Coronary artery (tissue), 2 donors: ENCODE measurements around the gene PIK3R5.
"Not testable (repeated sequence)": the region's sequence is repeated elsewhere in the genome, so short reads cannot be mapped to it uniquely, and the experiment has no call there.

Experiments used
- DNase-seq: peaks from one replicate; pipeline ENCODE4 v3.0.0-alpha.2; 2017; ENCODE audit warnings: low spot score
- H3K27ac ChIP-seq, 2 donors: fragments of 200-600 bp; sonication (generic); one replicate each; pipeline ENCODE4 v1.5.1; 2016 to 2019
- H3K4me3 ChIP-seq: fragments of 200-600 bp; sonication (generic); 2 replicates; pipeline ENCODE4 v1.5.1; 2016; ENCODE audit warnings: mild to moderate bottlenecking, moderate library complexity
- TF ChIP-seq, protein P1 (sequence below): fragments of 200-600 bp; sonication (generic); IDR thresholded peaks from one replicate; pipeline ENCODE4 v1.5.1; 2019; ENCODE audit warnings: antibody characterized with exemption

The PIK3R5 gene

DNA sequence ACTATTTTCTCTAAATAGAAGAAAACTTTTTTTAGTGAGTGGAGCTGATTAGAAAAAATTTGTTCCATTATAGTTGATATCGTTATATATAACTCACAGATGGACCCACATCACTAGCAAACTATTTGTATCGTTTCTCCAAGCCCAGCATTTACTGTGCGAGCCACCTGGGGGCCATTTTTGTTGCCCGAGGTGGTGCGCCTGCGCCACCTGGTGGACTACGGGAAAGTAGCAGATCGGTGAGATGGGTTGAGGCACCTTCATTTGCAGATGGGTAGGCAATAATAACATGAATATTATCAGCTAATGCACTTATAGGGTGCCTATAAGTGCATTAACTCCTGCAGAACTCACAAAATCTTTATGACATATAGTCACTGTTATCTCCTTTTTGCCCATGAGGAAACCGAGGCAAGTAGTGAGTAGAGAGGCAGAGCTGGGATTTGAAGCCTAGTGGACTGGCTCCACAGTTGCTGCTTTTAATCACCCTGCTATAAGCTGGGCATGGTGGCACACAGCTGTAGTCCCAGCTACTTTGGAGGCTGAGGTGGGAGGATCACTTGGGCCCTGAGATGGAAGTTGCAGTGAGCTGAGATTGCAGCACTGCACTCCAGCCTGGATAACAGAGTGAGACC lies 32.6 kb upstream of the PIK3R5 start:
- no peak for DNase-seq
- TF ChIP-seq, protein P1, sequence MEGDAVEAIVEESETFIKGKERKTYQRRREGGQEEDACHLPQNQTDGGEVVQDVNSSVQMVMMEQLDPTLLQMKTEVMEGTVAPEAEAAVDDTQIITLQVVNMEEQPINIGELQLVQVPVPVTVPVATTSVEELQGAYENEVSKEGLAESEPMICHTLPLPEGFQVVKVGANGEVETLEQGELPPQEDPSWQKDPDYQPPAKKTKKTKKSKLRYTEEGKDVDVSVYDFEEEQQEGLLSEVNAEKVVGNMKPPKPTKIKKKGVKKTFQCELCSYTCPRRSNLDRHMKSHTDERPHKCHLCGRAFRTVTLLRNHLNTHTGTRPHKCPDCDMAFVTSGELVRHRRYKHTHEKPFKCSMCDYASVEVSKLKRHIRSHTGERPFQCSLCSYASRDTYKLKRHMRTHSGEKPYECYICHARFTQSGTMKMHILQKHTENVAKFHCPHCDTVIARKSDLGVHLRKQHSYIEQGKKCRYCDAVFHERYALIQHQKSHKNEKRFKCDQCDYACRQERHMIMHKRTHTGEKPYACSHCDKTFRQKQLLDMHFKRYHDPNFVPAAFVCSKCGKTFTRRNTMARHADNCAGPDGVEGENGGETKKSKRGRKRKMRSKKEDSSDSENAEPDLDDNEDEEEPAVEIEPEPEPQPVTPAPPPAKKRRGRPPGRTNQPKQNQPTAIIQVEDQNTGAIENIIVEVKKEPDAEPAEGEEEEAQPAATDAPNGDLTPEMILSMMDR: peak; percentile 61
- Histone ChIP-seq H3K4me3 (no peak overlapping the region), H3K27ac (no peak overlapping the region)

DNA sequence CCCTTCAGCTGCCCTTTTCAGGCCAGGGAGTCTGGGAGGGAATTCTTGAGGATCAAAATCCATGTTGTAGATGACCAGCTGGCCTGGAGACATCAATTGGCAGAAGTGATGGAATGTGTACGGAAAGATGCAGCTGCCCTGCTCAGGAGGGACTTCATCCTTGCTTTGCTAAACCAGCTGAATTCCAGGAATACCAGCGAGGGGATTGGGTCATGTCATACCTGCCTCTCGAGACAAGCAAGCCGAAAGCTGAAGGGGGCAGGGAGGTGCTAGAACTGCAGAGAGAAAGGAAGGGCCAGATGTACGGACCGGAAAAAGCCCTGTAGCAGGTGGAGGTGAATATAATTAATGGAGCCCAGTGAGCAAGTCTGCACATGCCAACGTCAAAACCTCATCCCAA lies 30.2 kb upstream of the PIK3R5 start:
- DNase-seq: no peak
- H3K4me3 ChIP-seq: no peak overlapping the region
- H3K27ac ChIP-seq: no peak overlapping the region
- TF ChIP-seq, protein P1: no peak

DNA sequence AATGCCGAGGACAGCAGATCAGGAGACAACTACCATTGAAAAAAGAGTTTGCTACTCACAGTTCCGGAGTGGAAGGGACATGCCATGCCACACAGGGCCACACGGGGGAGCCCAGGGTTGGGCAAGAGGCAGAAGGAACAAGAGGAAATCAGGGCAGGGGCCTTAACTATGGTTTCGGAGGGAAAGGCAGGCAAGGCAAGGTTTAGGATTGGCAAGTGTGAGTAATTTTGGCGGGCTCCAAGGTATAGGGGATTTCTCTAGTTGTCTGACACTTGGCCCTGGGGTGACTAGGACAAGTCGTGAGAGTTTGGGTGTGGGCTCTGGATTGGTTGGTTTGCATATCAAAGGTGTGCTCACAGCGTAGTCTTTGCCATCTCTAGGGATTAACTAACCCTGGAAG lies 28.8 kb upstream of the PIK3R5 start:
- H3K4me3 ChIP-seq: no peak overlapping the region
- DNase-seq: no peak
- TF ChIP-seq, protein P1: peak; percentile 35

GRCh38 chr17:8991514-8992285 lies 26.2 kb upstream of the PIK3R5 start:
- H3K27ac ChIP-seq: no peak overlapping the region
- DNase-seq: no peak
- no peak overlapping the region for H3K4me3 ChIP-seq
- TF ChIP-seq, protein P1: peak; percentile 52

More for the DNA sequence above, 28.8 kb upstream of the PIK3R5 start:
- H3K27ac ChIP-seq: no peak overlapping the region

GRCh38 chr17:8988263-8988935 lies 22.9 kb upstream of the PIK3R5 start:
- not testable (repeated sequence) for H3K4me3 ChIP-seq, H3K27ac ChIP-seq, DNase-seq

DNA sequence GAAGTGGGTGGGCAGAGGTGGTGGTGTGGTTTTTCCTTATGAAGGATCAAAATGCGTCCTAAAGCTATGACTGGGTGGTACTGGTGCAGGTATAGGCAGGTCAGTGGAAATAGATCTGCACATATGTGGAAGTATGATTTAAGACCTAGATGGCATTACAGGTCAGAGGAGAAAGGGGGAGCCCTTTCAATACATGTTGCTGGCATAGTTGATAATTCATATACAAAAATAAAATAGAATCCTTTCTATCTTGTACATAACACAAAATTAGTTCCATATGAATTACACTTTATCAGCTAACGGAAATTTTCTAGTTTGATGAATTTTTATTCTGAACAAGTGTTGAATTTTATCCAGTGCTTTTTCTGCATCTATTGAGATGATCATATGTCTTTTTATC lies 20.8 kb upstream of the PIK3R5 start:
- no peak overlapping the region for H3K4me3 ChIP-seq
- TF ChIP-seq, protein P1: no peak
- H3K27ac ChIP-seq: no peak overlapping the region
- DNase-seq: no peak

- TF ChIP-seq, protein P1: no peak
- H3K27ac ChIP-seq: no peak overlapping the region
- DNase-seq: no peak
- no peak overlapping the region for H3K4me3 ChIP-seq
Observed at GRCh38 chr17:8985054-8985701, 19.7 kb upstream of the PIK3R5 start.

GRCh38 chr17:8984225-8984624 lies 18.7 kb upstream of the PIK3R5 start:
- H3K27ac ChIP-seq, DNase-seq: not testable (repeated sequence)

More at GRCh38 chr17:8984225-8984624, 18.7 kb upstream of the PIK3R5 start:
- not testable (repeated sequence) for H3K4me3 ChIP-seq
